ENCODE results near the gene INSYN1.
"Not testable (repeated sequence)": the region's sequence is repeated elsewhere in the genome, so short reads cannot be mapped to it uniquely, and the experiment has no call there.

GRCh38 chr15:73792899-73793541 lies 39.9 kb upstream of the INSYN1 start:
- not testable (repeated sequence) for TF ChIP-seq POLR2A, CTCF, POLR2AphosphoS5 (IDR thresholded peaks at IDR 0.05)
